ENCODE data around the gene ACTR2.
"Not testable (repeated sequence)": the region's sequence is repeated elsewhere in the genome, so short reads cannot be mapped to it uniquely, and the experiment has no call there.

Gene ACTR2

GRCh38 chr2:65227456-65228262, at the start of gene ACTR2:
ACTR2 (plus strand) TSS chr2:65227831; CDS start chr2:65227910, 79 bp downstream.
- TF ChIP-seq, protein P1, sequence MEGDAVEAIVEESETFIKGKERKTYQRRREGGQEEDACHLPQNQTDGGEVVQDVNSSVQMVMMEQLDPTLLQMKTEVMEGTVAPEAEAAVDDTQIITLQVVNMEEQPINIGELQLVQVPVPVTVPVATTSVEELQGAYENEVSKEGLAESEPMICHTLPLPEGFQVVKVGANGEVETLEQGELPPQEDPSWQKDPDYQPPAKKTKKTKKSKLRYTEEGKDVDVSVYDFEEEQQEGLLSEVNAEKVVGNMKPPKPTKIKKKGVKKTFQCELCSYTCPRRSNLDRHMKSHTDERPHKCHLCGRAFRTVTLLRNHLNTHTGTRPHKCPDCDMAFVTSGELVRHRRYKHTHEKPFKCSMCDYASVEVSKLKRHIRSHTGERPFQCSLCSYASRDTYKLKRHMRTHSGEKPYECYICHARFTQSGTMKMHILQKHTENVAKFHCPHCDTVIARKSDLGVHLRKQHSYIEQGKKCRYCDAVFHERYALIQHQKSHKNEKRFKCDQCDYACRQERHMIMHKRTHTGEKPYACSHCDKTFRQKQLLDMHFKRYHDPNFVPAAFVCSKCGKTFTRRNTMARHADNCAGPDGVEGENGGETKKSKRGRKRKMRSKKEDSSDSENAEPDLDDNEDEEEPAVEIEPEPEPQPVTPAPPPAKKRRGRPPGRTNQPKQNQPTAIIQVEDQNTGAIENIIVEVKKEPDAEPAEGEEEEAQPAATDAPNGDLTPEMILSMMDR (conservative IDR thresholded peaks at IDR 0.05; ENCODE audit: low read depth, low read length) = no peak
- peak; percentile 89 for DNase-seq (ENCODE audit: low read depth)
- H3K4me3 ChIP-seq (ENCODE audit: low read length) = peak within 1 kb of the TSS; percentile 99

GRCh38 chr2:65182570-65182969, 45.1 kb upstream of the ACTR2 start:
- DNase-seq (ENCODE audit: low read depth) = no peak

DNA sequence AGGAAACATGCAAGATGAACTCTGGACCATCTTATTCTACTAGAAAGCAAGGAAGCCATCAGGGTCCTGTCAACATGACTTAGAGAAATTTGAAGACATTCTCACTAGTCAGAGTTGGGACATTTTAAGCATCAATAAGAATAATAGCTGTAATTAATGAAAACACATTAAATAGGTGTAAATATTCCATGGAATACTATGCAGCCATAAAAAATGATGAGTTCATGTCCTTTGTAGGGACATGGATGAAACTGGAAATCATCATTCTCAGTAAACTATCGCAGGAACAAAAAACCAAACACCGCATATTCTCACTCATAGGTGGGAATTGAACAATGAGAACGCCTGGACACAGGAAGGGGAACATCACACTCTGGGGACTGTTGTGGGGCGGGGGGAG, 44.2 kb upstream of the ACTR2 start:
- not testable (repeated sequence) for H3K4me3 ChIP-seq (ENCODE audit: low read length); DNase-seq (ENCODE audit: low read depth)

More at GRCh38 chr2:65182570-65182969, 45.1 kb upstream of the ACTR2 start:
- TF ChIP-seq, protein P1 (conservative IDR thresholded peaks at IDR 0.05; ENCODE audit: low read depth, low read length) = no peak
- no peak overlapping the region for H3K4me3 ChIP-seq (ENCODE audit: low read length)

- H3K4me3 ChIP-seq (ENCODE audit: low read length) = no peak overlapping the region
- TF ChIP-seq, protein P1 (conservative IDR thresholded peaks at IDR 0.05; ENCODE audit: low read depth, low read length) = no peak
These were observed 42.6 kb upstream of the ACTR2 start for GRCh38 chr2:65185012-65185411.

DNA sequence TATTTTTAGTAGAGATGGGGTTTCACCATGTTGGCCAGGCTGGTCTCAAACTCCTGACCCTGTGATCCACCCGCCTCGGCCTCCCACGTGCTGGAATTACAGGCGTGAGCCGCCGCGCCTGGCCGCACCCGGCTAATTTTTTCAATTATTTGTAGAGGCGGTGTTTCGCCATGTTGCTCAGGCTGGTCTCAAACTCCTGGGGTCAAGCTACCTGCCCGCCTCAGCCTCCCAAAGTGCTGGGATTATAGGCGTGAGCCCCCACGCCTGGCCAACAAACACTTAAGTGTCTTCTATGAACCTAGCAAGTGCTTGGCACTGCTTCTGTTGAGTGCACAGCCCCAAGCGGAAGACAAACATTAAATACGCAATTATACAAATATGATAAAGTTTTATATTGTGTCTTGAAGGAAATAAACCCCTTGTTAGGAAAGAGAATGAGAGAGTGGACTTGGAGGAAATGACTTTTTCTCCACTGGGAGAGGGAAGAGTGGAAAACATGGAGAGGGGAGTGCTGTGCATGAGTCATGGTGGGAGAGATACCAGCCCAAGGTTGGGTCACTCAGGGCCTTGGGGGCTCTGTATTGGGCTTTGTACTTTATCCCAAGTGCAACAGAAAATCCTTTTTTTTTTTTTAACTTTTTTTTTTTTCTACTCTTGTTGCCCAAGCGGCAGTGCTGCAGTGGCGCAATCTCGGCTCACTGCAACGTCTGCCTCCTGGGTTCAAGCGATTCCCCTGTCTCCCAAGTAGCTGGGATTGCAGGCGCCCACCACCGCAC, 41.4 kb upstream of the ACTR2 start:
- DNase-seq (ENCODE audit: low read depth) = no peak
- TF ChIP-seq, protein P1 (conservative IDR thresholded peaks at IDR 0.05; ENCODE audit: low read depth, low read length) = no peak
- H3K4me3 ChIP-seq (ENCODE audit: low read length) = no peak overlapping the region

More at GRCh38 chr2:65185012-65185411, 42.6 kb upstream of the ACTR2 start:
- no peak for DNase-seq (ENCODE audit: low read depth)

DNA sequence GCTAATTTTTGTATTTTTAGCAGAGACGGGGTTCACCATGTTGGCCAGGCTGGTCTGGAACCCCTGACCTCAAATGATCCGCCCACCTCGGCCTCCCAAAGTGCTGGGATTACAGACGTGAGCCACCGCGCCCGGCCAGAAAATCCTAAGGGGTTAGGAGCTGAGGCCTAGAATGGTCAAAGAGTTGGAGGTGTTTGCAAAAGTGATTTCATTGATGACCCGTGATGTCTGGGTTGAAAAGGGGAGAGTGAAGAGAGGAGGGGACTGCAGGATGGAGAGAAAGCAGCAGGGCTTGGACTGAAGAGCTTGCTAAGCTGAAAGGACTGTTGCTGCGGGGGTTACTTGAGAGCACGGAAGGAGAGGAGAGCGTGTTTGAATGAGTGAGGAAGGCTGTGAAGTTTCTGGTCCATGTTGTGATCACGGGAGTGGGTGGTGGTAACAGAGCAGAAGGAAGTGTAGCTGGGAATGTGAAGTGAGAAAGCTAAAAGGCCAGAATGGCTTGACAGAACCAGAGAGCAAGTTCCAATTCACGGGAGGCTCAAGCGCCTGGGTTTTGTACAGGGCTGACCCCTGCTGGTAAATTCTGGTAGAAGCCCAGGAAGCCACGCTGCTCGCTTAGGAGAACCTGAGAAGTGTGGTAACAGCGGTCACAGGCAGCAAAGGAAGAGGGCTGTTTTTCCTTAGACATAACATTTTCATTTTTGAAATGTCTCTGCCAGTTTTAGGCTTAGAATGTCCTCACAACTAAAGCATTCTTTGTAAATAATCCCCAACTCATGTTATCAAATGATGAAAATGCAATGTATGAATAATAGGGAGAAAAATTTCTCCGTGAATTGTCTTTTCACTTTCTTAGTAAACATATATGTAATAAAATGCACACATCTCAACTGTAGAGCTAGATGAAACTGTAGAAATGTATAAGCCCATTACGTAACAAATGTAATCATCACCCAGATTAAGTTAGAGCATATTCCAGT, 40.5 kb upstream of the ACTR2 start:
- no peak for DNase-seq (ENCODE audit: low read depth)
- H3K4me3 ChIP-seq (ENCODE audit: low read length) = no peak overlapping the region
- TF ChIP-seq, protein P1 (conservative IDR thresholded peaks at IDR 0.05; ENCODE audit: low read depth, low read length) = peak; percentile 90

DNA sequence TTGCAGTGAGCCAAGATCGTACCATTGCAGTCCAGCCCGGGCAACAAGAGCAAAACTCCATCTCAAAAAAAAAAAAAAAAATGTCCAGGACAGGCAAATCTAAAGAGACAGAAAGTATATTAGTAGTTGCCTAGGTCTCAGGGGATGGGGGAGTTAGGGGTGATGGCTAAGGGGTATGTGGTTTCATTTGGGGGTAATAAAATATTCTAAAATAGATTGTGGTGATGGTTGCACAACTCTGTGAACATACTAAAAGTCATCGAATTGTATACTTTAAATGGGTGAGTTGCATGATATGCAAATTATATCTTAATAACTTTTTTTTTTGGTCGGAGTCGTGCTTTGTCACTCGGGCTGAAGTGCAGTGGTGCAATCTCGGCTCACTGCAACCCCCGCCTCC, 34.2 kb upstream of the ACTR2 start:
- H3K4me3 ChIP-seq (ENCODE audit: low read length) = no peak overlapping the region
- TF ChIP-seq, protein P1 (conservative IDR thresholded peaks at IDR 0.05; ENCODE audit: low read depth, low read length) = no peak
- DNase-seq (ENCODE audit: low read depth) = no peak

Measured in retinal pigment epithelial cell (primary cell).